Prostate gland (tissue), 2 donors: Measurements from ENCODE around the gene SLC7A6OS.

Source experiments
- POLR2A ChIP-seq: fragments of 450-650 bp; IDR thresholded peaks from one replicate; pipeline ENCODE4 v1.6.1; 2016; ENCODE audit warnings: antibody characterized with exemption, mild to moderate bottlenecking
- POLR2AphosphoS5 ChIP-seq: sonication (generic); formaldehyde crosslinking; IDR thresholded peaks from one replicate; pipeline ENCODE4 v1.6.1; 2017; ENCODE audit warnings: antibody characterized with exemption
- TF ChIP-seq, protein P1 (sequence below), 4 experiments: fragments of 200-600 bp in 2 of 4; fragments of 450-650 bp in 2 of 4; sonication (generic) in 2 of 4; IDR thresholded peaks; 1 replicate in 3 of 4; 2 replicates in 1 of 4; pipeline ENCODE4 v1.5.1; 2016 to 2019; ENCODE audit warnings: antibody characterized with exemption in 4 of 4, mild to moderate bottlenecking in 2 of 4, moderate library complexity in 2 of 4

DNA sequence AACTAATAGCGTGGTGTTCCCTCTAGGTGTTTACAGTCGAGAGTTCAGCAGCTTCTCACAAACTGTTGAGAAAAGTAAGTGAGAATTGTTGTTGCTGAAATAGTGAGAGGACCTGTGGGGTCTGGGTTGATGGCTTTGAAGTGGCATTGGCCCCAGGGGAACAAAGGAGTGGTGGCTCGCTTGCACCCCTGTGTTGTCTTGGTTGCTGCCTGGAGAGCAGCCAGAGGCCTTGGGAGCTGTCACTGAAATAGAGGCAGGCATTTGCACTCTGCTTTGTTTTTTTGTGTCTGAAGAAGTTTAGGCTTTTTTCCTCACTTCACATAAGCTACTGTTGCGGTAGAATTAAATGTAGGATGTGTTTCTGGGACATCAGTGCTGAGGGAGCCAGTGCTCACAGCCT lies 36.9 kb upstream of the SLC7A6OS start:
- TF ChIP-seq, protein P1, sequence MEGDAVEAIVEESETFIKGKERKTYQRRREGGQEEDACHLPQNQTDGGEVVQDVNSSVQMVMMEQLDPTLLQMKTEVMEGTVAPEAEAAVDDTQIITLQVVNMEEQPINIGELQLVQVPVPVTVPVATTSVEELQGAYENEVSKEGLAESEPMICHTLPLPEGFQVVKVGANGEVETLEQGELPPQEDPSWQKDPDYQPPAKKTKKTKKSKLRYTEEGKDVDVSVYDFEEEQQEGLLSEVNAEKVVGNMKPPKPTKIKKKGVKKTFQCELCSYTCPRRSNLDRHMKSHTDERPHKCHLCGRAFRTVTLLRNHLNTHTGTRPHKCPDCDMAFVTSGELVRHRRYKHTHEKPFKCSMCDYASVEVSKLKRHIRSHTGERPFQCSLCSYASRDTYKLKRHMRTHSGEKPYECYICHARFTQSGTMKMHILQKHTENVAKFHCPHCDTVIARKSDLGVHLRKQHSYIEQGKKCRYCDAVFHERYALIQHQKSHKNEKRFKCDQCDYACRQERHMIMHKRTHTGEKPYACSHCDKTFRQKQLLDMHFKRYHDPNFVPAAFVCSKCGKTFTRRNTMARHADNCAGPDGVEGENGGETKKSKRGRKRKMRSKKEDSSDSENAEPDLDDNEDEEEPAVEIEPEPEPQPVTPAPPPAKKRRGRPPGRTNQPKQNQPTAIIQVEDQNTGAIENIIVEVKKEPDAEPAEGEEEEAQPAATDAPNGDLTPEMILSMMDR (IDR thresholded peaks at IDR 0.05): no peak
- TF ChIP-seq POLR2AphosphoS5 (no peak), POLR2A (no peak)
